ENCODE measurements around the gene CCDC200. TPM values are rescaled to one million over a fixed set of nuclear protein-coding genes. Genes with fewer than 3 reads are reported as not detected.
"Not testable (repeated sequence)": the region's sequence is repeated elsewhere in the genome, so short reads cannot be mapped to it uniquely, and the experiment has no call there.

The CCDC200 gene
- total RNA-seq, 1 donor from 2014 or later = not detected

DNA sequence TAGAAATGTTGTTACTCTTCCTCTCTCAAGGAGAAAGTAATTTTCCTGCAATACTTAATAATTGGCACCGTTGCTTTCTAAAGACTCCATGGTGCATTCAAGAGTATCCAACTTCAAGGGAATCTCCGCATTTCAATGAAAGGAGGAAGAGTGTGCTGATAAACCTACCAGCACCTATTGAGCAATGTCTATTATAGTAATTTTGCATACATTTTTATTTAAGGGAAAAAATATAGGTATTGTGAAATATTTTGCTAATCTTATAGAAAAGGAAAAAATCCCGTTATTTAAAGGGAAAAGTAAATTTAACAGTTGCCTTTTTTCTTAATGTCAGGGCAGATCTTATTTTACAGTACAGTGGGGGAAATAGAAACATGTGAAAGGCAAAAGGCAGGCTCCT lies 17.8 kb downstream of the CCDC200 start:
- H3K4me3 ChIP-seq (ENCODE audit: low read depth, low read length) = peak overlapping the region; percentile 74
- TF ChIP-seq, protein P1, sequence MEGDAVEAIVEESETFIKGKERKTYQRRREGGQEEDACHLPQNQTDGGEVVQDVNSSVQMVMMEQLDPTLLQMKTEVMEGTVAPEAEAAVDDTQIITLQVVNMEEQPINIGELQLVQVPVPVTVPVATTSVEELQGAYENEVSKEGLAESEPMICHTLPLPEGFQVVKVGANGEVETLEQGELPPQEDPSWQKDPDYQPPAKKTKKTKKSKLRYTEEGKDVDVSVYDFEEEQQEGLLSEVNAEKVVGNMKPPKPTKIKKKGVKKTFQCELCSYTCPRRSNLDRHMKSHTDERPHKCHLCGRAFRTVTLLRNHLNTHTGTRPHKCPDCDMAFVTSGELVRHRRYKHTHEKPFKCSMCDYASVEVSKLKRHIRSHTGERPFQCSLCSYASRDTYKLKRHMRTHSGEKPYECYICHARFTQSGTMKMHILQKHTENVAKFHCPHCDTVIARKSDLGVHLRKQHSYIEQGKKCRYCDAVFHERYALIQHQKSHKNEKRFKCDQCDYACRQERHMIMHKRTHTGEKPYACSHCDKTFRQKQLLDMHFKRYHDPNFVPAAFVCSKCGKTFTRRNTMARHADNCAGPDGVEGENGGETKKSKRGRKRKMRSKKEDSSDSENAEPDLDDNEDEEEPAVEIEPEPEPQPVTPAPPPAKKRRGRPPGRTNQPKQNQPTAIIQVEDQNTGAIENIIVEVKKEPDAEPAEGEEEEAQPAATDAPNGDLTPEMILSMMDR (conservative IDR thresholded peaks at IDR 0.05; ENCODE audit: low read depth, low read length) = no peak

DNA sequence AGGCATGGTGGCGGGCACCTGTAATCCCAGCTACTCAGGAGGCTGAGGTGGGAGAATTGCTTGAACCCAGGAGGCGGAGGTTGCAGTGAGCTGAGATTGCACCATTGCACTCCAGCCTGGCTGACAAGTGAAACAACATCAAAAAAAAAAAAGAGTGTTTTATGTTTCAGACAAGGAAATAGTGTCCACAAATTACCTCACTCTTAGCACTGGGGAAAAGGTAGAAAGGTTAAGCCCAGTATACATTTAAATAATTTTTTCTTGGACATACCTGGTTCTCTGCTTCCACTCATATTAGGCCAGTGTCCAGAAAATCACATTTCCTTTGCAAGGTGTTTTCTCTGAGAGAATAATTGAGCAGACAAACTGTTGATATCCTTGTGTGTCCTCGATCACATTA lies 25.4 kb downstream of the CCDC200 start:
- not testable (repeated sequence) for DNase-seq (ENCODE audit: low read depth); H3K4me3 ChIP-seq (ENCODE audit: low read depth, low read length)

More for the DNA sequence above, 17.8 kb downstream of the CCDC200 start:
- DNase-seq (ENCODE audit: low read depth) = no peak

DNA sequence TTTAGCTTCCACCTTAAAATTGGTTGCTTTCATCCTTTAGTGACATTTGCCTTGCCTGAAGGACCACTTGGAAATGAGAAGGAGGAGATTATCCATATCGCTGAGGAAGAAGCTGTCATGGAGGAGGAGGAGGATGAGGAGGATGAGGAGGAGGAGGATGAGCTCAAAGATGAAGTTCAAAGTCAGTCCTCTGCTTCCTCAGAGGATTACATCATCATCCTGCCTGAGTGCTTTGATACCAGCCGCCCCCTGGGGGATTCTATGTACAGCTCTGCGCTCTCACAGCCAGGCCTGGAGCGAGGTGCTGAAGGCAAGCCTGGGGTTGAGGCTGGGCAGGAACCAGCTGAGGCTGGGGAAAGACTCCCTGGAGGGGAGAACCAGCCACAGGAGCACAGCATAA lies 28.3 kb downstream of the CCDC200 start:
- TF ChIP-seq, protein P1 (conservative IDR thresholded peaks at IDR 0.05; ENCODE audit: low read depth, low read length) = no peak
- no peak overlapping the region for H3K4me3 ChIP-seq (ENCODE audit: low read depth, low read length)
- no peak for DNase-seq (ENCODE audit: low read depth)

DNA sequence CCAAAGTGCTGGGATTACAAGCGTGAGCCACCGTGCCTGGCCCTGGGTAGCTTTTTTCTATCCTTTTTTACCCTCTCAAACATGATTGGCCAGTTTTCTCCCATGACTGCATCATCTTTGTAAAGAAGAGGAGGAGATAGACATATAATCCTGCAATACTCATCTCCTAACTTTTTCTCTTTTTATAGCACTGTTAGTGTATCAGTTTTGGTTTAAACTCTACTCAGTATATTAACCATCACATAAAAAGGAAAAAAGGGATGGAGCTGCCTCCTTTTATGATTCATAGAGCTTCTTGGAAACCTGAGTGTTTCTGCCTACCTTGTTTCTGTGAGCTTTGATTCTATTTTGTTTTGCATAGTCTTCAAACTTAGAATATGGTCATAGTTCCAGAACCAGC lies 28.8 kb downstream of the CCDC200 start:
- TF ChIP-seq, protein P1 (conservative IDR thresholded peaks at IDR 0.05; ENCODE audit: low read depth, low read length) = no peak
- H3K4me3 ChIP-seq (ENCODE audit: low read depth, low read length) = no peak overlapping the region
- no peak for DNase-seq (ENCODE audit: low read depth)

DNA sequence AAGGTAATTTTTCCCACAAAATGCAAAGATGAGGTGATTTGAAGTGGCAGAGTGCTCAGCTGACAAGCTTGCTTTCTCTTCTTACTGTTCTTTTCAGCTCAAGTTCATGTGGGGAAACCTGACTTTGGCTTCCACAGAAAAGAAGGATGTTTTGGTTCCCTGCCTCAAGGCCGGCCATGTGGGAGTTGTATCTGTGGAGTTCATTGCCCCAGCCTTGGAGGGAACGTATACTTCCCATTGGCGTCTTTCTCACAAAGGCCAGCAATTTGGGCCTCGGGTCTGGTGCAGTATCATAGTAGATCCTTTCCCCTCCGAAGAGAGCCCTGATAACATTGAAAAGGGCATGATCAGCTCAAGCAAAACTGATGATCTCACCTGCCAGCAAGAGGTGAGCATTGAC lies 35.2 kb downstream of the CCDC200 start:
- TF ChIP-seq, protein P1 (conservative IDR thresholded peaks at IDR 0.05; ENCODE audit: low read depth, low read length) = no peak
- no peak overlapping the region for H3K4me3 ChIP-seq (ENCODE audit: low read depth, low read length)
- no peak for DNase-seq (ENCODE audit: low read depth)

DNA sequence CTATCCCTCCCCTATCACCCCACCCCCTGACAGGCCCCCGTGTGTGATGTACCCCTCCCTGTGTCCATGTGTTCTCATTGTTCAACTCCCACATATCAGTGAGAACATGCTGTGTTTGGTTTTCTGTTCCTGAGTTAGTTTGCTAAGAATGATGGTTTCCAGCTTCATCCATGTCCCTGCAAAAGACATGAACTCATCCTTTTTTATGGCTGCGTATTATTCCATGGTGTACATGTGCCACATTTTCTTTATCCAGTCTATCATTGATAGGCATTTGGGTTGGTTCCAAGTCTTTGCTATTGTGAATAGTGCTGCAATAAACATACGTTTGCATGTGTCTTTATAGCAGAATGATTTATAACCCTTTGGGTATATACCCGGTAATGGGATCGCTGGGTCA lies 41.8 kb downstream of the CCDC200 start:
- H3K4me3 ChIP-seq (ENCODE audit: low read depth, low read length); DNase-seq (ENCODE audit: low read depth): not testable (repeated sequence)

DNA sequence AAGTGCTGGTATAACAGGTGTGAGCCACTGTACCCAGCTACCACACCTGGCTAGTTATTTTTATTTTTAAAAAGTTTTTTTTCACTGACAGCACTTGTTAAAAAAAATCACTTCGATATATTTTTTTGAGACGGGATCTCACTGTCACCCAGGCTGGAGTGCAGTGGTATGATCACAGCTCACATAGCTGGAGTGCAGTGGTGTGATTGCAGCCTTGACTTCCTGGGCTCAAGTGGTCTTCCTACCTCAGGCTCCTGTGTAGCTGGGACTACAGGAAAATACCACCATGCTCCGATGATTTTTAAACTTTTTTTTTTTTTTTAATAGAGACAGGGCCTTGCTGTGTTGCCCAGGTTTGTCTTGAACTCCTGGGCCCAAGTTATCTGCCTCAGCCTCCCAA lies 44.5 kb downstream of the CCDC200 start:
- no peak overlapping the region for H3K4me3 ChIP-seq (ENCODE audit: low read depth, low read length)
- no peak for DNase-seq (ENCODE audit: low read depth)
- TF ChIP-seq, protein P1 (conservative IDR thresholded peaks at IDR 0.05; ENCODE audit: low read depth, low read length) = no peak

DNA sequence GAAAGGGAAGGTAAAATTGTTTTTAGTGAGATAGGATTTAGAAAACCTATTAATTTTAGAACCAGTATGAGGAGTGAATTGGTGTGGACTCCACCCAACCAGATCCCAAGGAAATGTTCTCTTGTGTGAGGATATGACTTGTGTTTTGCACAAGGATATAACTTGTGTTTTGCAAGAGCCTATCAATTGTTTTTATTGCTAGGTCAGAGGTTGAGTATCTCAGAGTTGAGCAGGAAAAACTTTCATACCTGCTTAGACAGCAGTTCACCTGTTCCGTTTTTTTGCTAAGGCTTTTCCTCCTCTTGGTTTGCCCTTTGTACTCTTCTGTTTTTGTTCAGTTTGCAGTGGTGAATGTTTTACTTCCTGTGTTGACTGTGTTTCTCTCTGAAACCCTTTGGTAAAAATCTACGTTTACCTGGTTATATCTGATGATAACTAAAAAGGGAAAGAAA lies 52.3 kb downstream of the CCDC200 start:
- TF ChIP-seq, protein P1 (conservative IDR thresholded peaks at IDR 0.05; ENCODE audit: low read depth, low read length) = no peak
- DNase-seq (ENCODE audit: low read depth) = no peak

More for the DNA sequence above, 52.3 kb downstream of the CCDC200 start:
- no peak overlapping the region for H3K4me3 ChIP-seq (ENCODE audit: low read depth, low read length)

All from epithelial cell of proximal tubule (primary cell).